Stimulated activated CD4-positive, alpha-beta T cell treated with anti-CD3 and anti-CD28 coated beads, Interleukin-1b, Interleukin-23, amount 100 ng/mL, for 1 hour (primary cell): ENCODE measurements around the gene ANK3.

ENCODE experiments used
- DNase-seq, 2 donors: peaks; one replicate each; pipeline ENCODE4 v3.0.0-alpha.2; 2020; ENCODE audit warnings: low read depth in 2 of 2

The ANK3 gene

DNA sequence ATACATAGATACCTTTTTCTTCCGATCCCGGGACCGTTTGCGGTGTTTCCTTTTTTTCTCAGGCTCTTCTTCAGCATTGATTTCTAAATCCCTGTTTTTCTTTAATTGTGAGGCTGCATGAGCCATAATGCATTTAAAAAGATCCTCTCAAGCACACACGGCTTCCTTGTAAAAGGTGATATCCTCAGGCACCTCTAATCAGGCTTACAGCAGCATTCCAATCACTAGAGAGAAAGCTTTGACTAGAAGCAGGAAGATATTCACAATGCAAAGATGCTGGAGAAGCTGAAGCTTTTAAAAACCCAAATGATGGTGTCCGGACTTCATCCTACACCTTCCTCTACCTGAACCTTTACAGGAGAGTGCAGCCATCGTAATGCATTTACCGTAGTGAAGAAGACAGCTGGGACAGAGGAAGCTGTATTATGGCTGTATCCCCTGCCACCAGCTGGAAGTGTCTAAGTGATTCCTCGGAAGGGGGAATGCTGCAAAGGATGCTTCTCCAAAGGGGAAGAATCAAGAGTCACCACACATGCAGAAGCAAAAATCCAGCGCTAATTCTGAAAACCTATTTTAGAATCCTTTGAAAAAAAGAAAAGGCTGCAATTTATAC, at the start of gene ANK3:
ANK3 (minus strand) TSS at position 463 of the 613 bp plus-strand sequence; CDS start at position 126, 337 bp downstream.
- DNase-seq: no peak

DNA sequence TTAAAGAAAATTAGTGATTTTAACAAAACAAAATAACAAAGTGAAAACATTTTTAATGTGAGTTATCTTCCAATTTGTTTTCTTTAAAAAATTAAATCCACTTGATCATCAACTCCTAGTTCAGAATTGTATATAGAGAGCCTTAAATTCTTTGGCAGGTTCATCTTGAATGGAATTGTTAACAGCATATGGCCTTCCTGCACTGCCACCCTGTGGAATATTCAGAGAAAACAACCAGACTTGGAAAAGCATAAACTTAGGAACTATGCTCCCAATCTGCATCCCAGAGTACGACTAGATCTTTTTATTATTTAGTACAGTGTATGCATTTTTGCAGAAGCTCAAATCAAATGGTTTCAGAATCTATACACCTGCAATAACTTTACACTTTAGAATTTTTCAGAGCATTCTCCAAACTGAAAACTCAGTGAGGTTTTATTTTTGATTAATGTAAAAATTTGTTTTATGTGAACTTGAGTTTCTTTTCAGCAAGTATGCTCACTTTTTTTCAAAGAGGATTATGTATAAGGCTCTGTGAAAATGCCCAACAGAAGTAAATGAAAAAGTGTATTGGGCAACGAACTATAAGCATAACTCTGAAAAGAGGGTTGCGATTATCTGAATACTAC, 44.9 kb upstream of the ANK3 start:
- DNase-seq: no peak

DNA sequence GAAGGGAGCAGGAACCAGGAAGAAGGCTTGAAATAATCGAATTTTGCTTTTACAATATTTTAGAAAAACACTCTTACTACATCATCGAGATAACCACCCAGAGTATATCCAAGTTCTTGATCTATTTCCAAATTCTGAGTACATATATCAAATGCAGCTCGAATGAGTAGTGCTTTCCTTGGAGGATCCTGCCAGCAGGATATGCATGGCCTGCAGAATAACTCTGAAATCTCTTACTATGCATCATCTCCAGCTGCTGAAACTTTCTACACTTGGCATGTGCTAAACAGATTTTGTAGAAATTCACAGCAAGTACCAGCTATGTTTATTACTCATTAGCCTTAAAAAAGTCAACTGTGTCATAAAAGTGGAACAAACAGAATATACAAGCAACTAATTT, 44.0 kb upstream of the ANK3 start:
- no peak for DNase-seq

DNA sequence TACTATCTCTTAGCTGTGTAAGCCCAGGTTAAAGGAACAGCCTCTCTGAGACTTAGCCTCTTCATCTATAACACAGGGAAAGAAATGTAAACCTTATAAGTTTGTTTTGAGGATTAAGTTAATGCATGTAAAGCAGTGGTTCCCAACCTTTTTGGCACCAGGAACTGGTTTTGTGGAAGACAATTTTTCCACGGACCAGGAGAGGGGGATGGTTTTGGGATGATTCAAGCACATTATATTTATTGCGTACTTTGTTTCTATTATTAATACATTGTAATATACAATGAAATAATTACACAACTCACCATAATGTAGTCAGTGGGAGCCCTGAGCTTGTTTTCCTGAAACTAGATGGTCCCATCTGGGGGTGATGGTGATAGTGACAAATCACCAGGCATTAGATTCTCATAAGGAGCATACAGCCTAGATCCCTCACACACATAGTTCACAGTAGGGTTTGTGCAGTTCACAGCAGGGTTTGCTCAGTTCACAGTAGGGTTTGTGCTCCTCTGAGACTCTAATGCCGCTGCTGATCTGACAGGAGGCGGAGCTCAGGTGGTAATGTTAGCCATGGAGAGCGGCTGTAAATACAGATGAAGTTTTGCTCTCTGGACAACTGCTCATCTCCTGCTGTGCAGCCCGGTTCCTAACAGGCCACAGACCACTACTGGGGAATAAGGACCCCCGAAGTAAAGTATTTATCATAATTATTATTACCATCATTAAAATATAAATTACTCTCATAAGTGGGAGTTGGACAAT, 41.3 kb upstream of the ANK3 start:
- DNase-seq: no peak

DNA sequence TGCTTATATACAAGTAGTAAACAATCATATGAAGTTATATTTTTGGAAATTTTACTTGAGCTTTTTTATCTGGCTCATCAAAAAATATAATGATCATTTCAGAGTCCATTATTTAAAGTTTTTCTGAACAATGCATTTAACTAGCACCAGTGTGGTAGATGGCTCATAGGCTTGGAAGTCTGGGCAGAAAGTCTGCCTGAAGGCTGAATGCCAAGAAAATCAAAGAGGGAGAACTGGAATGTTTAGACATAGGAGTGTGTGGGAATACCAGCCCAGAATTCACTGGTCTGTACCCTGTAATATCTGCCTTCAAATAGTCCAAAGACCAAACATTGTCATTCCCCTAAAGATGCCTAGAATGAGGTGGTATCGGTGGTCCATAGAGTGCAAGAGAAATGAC, 40.3 kb upstream of the ANK3 start:
- no peak for DNase-seq

DNA sequence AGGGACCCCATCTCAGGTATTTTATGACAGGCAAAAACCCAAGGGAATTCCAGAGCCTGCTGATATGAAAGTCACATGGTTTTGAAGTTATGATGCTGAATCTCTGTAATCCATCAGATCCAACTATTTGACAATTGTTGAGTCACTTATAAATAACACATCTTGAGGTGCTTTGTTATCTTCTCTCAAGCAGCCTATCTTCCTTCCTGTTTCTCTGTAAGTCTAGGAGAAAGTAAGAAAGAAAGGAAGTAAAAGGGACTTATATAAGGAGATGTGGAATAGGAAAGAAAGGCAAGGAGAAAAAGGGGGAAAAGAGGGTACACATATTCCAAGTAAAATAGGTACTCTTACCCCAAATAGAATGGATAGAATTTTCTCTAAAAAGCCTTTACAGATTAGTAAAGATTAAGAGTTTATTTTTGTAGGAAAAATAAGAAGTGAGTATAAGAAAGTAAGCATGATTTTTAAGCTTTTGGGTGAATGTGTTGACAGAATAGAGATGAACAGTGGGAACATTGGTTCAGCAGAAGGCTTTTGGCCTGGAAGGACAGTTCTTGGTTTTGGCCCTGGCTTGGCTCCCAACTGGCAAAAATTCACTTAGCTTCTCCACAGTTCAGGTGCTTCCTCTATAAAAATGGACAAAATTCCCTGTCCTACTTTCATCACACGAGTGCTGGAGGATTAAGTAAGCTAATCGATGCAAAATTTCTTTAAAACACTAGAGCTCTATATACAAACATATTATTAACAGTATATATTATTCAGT, 39.6 kb upstream of the ANK3 start:
- DNase-seq: no peak

DNA sequence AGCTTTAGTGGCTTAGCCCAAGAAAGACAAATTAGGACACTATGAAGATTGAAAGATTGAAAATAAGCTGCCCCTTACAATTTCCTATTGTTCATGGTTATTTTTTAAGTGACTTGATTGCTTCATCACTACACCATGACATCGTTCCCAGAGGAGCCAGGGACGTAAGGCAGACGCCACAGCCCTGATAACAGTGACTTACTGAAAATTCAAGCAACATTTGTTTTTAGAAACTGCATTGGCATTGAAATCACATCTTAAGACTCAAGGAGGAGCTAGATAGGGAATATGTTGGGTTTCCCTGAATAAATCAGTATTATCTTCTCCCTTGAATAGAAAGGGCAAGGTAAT, 38.7 kb upstream of the ANK3 start:
- no peak for DNase-seq

DNA sequence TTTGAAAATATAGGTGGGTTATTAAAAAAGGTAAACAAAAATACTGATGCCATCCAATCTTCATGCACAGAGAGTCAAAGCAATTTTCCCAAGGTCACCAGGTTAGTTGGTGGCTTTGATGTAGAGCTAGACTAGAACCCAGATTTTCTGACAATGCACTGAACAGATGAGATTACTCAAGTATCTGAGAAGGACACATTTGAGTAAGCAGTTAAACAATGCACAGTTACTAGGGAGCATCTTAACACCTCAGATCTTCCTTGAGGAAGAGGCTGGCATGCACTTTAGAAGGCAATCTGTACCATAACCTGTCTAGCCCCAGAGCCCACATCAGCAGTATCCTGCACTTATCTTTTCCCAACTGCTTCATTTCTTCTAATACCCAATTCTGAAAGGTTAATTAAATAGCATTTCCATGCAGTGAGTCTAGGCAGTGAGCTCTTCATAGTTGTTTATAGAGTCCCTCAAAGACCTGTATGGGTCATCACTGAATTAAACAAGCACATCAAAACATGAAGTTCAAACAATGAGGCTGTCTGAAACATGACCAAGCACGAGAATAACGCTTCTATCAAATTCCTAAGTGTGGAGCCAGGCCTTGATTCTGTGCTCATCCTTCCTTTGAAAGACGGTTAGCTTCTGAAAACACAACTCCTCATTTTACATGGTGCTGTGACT, 38.2 kb upstream of the ANK3 start:
- no peak for DNase-seq

DNA sequence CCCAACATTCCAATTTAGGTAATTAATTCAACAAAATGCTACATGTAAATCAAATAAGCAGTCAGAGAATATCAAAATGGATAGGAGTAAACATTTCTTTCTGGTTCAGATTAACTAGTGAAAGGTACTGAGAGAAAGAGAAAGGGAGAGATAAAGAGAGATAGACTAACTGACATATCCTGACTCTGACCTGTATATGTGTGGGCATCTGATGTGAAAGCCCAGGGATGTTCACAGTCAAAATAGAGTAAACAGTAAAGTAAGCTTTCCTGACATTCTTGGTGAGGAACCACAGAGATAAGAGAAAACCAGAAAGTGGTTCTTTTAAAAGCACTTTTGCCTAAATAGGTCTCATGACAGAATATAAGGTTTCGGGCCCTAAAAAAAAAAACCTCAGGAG, 37.5 kb upstream of the ANK3 start:
- DNase-seq: no peak

DNA sequence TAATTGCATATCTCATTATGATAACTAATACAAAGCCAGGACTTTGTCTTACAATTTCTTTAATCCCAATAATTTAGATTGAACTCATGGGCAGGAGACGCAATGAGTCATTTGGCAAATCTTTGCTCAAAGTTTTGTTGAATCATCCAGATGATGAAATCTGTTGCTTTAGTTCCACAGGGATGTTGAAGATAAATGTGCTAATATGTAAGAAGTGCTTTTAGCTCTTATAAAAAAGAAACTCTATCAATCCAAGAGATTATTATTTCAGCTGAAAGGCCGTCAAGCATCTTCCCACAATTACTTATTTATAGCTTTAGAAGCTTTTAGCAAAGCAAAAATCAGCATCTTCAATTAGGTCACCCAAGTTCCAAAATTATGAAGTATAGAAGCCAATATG, 36.8 kb upstream of the ANK3 start:
- DNase-seq: no peak

DNA sequence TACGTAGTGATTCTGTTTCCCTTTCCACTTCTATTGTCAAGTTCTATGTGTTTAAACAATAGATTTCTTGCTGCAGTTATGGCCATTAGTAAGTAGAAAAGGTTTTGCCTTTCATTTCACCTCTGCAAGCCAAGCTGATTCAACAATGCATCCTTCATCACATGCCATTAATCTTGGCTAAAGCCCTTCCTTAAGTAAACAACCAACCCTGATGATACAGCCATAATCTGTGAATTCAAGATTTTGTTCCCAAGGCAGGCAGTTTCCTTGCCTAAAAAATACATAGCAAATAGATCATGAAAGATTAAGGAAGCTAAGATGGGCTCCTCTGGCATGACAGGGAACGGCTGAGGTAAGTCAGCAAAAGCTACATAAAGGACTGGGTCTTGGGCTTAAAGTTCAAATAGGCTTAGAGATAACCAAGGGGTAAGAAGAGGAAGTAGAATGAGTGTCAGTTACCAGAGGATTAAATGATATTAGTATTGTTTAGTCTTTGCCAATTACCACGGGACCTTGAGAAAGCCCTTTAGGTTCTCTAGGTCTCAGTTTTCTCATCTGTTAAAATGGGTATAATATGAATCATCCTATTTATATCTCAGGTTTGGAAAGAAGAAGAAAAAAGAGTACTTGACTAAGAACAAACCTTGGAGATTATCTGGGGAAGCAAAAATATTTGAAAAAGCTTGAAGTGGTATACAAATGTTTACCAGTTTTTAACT, 35.9 kb upstream of the ANK3 start:
- DNase-seq: no peak

DNA sequence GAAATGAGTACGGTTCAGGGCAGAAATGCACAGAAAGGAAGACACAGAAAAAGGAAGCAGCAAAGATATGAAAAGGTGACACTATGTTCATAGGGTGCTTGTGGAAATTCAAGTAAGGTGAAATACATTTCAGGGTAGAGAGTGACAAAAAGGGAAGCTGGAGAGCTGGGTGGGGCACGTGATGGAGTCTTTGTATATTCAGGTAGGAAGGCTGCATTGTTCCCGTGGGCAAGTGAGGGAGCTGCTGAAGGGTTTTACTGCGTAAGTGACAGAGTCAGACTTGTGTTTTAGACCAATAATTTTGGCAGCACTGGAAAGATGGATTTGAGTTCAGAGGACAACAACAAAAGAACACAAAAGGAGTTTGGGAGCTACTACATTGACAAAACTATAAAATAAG, 35.3 kb upstream of the ANK3 start:
- no peak for DNase-seq

DNA sequence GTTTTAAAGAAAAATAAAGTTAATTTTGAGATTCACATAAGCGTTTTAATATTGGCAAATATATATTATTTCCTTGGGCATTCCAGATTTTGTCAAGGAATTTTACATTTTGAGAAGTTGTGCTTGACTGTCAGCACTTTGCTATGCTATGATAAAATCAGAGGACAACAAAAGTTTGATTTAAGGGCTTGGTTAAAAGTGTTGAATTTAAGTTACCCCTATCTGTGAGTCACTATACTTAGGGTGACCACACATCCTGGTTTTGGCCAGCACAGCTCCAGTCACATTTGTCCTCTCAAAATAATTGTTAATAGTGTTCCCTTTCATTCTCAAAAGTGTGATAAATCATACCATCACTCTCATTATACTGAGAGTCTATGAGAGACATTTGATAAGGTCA, 34.2 kb upstream of the ANK3 start:
- no peak for DNase-seq

DNA sequence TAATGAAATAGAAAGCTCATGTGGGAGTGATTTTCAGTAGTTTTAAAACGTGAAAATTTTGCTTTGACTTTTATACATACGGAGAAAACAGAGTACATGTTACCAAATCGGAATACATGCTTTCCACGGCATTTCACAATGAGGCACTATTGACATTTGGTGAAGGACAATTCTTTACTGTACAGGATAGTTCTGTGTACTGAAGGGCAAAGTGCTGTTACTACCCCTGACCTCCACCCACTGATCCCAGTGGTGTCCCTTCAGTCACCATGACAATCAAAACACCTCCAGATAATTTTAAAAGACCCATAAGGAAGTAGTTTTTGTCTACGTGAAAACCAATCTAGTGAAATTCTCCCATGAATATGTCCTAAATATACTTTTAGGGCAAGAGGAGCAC, 33.1 kb upstream of the ANK3 start:
- no peak for DNase-seq

DNA sequence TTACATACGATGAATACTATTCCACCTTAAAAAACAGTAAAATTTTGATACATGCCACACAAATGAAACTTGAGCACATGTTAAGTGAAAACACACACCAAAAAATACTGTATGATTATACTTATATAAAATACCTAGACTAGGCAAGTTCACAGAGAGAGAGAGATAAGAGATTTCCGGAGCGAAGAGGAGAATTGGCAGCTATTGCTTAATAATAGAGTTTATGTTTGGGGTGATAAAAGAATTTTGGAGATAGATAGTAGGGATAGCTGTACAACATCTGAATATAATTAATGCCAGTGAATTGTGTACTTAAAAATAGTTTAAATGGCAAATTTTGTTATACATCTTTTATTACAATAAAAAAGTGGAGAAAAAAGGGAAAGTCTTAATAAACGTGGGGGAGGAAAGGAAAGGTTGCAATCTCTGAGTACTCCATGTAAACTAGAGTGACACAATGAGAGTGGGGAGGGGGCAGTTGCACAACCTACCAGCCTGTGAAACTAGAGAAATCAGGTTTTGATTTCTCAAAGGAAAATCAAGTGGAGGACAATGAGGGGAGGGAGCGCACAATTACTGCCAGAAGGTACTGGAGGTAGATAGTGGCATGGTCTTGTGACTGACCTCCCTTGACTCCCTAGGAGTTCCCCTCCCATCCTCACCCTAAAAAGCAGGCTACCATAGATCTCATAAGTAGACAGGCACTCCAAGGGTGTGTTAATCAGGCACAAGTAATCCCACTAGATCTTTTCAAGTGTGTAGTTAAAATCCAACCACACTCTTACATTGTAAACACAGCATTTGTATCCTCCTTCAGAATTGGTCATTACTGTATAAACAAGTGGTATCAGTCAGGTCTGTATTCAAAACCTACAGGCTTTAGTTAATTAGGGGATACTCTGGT, 31.6 kb upstream of the ANK3 start:
- DNase-seq: no peak

DNA sequence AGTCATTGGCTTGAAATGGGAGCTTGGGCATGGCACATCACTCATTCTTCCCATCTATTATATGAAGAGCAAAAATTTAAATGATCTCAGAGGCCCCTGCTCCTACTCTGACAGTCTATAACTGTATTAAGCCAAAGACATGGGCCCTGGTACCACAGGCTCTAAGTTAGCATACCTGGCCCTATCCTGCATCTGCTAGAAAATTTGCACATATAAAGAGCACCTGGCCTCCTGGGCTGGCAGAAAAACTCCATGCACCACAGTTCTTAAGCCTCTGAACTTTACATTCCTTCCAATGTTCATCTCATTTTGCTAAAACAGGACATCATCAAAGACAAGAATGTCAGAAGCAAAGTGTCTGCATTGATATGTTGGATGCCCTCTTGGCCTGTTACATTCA, 29.6 kb upstream of the ANK3 start:
- no peak for DNase-seq

DNA sequence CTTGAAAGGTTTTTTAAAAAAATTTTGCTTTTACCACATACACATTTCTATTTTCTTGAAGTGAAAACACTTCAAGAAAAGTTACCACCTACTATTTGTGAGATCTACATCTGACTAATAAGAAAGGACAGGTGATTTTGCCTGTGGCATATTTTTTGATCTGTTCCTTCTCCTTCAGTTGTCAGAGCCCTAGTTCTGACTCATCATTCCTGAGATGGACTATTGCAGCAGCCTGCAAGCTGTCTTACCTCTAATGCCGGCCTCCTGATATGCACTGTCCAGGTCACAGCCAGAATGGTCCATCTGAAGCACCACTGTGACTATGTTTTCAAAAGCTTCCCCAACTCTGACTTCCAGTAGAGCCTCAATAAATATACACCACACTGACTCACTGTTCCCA, 28.2 kb upstream of the ANK3 start:
- DNase-seq: no peak

DNA sequence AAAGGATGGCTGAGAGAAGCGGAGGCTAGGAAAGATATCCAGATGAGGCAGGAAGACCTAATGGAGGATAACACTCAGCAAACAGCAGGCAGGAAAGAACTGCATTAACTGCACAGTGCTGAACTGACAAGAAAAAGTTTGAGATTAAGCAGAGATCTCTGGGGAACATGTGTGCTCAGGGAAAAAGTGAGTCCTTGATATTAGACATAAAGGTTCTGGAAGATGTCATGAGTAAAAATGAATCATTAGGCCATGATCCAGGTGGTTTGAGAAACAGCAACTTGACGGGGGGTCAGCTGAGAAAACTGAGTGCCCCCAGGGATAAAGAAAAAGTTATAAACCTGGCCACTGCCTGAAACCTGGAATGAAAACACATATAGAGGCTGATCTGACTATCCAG, 27.3 kb upstream of the ANK3 start:
- no peak for DNase-seq

DNA sequence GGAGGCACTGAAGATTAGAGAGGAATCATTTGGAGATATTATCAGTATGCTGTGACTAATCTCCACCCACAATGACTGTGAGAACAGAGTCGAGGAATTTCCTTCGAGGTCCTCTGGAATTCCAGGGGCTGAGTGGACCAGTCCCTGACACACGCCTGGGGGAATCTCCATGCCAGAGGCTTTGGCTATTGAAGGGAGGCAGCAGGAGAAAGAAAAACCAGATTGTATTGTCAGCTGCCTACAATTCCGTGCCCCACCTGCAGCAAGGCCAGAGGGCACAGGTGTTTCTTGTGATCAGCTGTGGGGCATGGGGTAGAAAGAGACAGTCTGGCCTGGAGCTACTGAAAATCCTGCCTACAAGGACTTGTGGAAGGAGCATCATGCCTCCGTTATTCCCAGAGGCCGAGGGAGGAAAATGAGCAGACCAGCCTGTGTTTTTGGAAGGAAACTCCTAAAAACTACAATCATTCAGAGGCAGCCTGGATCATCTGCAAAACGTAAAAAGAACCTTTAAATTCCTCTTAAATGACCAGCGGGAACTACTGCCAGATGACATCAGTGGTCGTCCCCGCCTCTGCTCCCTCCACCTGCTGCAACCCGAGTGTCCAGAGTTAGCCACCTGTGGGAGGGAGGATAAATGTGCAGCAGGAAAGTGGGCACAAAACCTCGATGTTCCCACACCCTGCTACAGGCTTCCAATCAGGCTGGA, 25.4 kb upstream of the ANK3 start:
- DNase-seq: no peak

DNA sequence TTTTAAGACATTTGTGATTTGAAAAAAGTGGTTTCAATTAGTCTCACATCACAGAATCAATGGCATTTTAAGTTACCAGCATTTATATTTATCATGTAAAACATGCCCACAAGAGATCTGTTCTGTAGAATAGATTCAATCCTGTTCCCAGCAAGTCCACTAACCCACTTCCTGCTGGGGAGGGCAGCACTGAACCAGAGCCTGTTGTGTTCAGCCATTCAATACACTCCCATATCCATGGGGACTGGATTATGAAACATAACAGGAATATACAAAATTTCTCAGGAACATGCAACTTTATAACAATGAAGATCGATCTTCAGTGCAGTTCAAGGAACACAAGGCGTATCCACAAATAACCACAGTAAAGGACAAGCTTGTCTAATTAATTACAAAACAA, 24.4 kb upstream of the ANK3 start:
- no peak for DNase-seq
